ENCODE results near the gene RASGRP2. TPM values are rescaled to one million over a fixed set of nuclear protein-coding genes. Genes with fewer than 3 reads are reported as not detected.

RASGRP2 gene
- total RNA-seq, 1 experiment from 2014 or later = 26.9 TPM

DNA sequence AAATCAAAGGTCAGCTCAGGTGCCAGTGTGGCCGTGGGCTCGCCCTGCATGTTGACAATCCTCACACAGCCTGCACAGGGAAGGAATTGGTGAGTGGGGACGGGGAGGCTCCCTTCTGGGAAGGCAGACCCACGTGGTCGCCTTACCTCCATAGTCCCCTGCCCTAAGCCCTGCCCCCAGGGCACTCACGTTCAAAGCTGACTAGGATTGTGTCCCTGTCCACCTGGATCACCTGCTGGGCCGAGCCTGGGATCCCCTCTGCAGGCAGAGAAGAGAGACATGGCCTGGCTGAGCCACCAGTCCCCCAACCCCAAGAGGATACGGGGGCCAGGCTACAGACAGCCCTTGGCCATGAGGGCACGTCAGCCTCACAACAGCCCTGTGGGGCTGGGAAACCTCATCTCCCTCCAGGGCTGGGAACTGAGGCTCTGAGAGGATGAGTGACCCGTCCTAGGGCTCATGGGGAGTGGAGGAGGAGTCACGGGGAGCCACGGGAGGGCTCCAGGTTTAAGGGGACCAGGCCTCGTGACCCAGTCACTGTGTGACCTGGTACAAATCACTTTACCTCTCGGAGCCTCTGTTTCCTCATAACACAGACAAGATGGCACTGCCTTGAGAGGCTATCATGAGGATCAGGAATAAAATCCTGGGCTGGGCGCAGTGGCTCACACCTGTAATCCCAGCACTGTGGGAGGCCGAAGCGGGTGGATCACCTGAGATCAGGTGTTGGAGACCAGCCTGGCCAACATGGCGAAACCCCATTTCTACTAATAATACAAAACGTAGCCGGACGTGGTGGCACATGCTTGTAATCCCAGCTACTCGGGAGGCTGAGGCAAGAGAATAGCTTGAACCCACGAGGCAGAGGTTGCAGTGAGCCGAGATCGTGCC lies 46.5 kb upstream of the RASGRP2 start:
- no peak overlapping the region for H3K9ac ChIP-seq (ENCODE audit: extremely low read depth, insufficient read length, low read length)
- no peak overlapping the region for H2AK5ac ChIP-seq (ENCODE audit: insufficient read length, low read length)
- H3K79me2 ChIP-seq (ENCODE audit: insufficient read depth, low read length) = no peaks in the 10 kb centered on the region
- no peak overlapping the region for H4K91ac ChIP-seq (ENCODE audit: insufficient read length, low read depth, low read length)
- no peaks in the 10 kb centered on the region for H3K79me1 ChIP-seq (ENCODE audit: insufficient read depth, low read depth, low read length, poor library complexity, severe bottlenecking)
- H3K9me3 ChIP-seq (ENCODE audit: control insufficient read depth, low read depth, low read length) = no peaks in the 10 kb centered on the region
- H3K27me3 Mint-ChIP-seq (ENCODE audit: low read depth) = no peaks in the 10 kb centered on the region
- no peaks in the 10 kb centered on the region for H3K4me1 ChIP-seq (ENCODE audit: insufficient read depth, low read length)
- H3K27ac ChIP-seq (ENCODE audit: insufficient read length, low read depth, low read length) = no peak overlapping the region
- H4K20me1 ChIP-seq (ENCODE audit: control insufficient read depth, insufficient read depth, insufficient read length) = no peaks in the 10 kb centered on the region
- 0 out of 4 replicates have a peak, but pooled peaks cover 0 to 2% of the 10 kb centered on the region in 2 experiments for H3K4me1 Mint-ChIP-seq
- no peak overlapping the region for H3K4me2 ChIP-seq (ENCODE audit: insufficient read depth, insufficient read length, low read length)
- H3K56ac ChIP-seq (ENCODE audit: insufficient read length, low read depth, low read length) = no peak overlapping the region
- H3K27me3 ChIP-seq (ENCODE audit: insufficient read depth, low read length) = no peaks in the 10 kb centered on the region
- no peak overlapping the region for H2BK12ac ChIP-seq (ENCODE audit: insufficient read length, low read depth, low read length)
- no peaks in the 10 kb centered on the region for H3K23me2 ChIP-seq (ENCODE audit: insufficient read length, low read depth, low read length, poor library complexity, severe bottlenecking)
- no peaks in the 10 kb centered on the region for H3K9me3 Mint-ChIP-seq
- no peak overlapping the region for H3T11ph ChIP-seq (ENCODE audit: low read length)
- peaks cover 0 to 6% (median 6%) of the 10 kb centered on the region in 3 experiments; a peak in 2 of 7 replicates for H3K36me3 Mint-ChIP-seq (ENCODE audit: insufficient read depth in 1 of 3, low read depth in 3 of 3)
- peak overlapping the region in 1 of 3 experiments; percentile 84; a peak in 2 of 7 replicates for H3K27ac Mint-ChIP-seq
- no CpG with 5 or more reads among the region's 25 CpGs for WGBS (ENCODE audit: extremely low coverage, insufficient read length, low lambda C conversion rate)
- H4K8ac ChIP-seq (replicated peaks; ENCODE audit: insufficient read length, low read depth, low read length) = no peak overlapping the region
- H2BK20ac ChIP-seq (ENCODE audit: low read depth, low read length, poor library complexity, severe bottlenecking) = no peak overlapping the region
- TF ChIP-seq, protein P1, sequence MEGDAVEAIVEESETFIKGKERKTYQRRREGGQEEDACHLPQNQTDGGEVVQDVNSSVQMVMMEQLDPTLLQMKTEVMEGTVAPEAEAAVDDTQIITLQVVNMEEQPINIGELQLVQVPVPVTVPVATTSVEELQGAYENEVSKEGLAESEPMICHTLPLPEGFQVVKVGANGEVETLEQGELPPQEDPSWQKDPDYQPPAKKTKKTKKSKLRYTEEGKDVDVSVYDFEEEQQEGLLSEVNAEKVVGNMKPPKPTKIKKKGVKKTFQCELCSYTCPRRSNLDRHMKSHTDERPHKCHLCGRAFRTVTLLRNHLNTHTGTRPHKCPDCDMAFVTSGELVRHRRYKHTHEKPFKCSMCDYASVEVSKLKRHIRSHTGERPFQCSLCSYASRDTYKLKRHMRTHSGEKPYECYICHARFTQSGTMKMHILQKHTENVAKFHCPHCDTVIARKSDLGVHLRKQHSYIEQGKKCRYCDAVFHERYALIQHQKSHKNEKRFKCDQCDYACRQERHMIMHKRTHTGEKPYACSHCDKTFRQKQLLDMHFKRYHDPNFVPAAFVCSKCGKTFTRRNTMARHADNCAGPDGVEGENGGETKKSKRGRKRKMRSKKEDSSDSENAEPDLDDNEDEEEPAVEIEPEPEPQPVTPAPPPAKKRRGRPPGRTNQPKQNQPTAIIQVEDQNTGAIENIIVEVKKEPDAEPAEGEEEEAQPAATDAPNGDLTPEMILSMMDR (conservative IDR thresholded peaks at IDR 0.05) = no peak
- H3K23ac ChIP-seq (ENCODE audit: insufficient read length, low read depth, low read length) = no peak overlapping the region
- no peak overlapping the region for H3K14ac ChIP-seq (ENCODE audit: insufficient read depth, low read length)
- no peak overlapping the region for H2AFZ ChIP-seq (ENCODE audit: low read length)
- no peak overlapping the region for H3K4me3 Mint-ChIP-seq
- H2BK120ac ChIP-seq (ENCODE audit: low read depth, low read length, poor library complexity, severe bottlenecking) = no peak overlapping the region
- H2BK15ac ChIP-seq (ENCODE audit: low read depth, low read length) = no peak overlapping the region
- H4K5ac ChIP-seq (ENCODE audit: insufficient read length, low read depth, low read length) = no peak overlapping the region
- no peak overlapping the region for H3K18ac ChIP-seq (ENCODE audit: insufficient read length, low read depth, low read length)
- DNase-seq = no peak
- H3K4ac ChIP-seq (ENCODE audit: low read depth, low read length) = no peak overlapping the region
- H2BK5ac ChIP-seq (ENCODE audit: insufficient read length, low read length) = no peak overlapping the region
